Posterior cingulate gyrus (tissue), 11 donors: ENCODE measurements around the gene USB1.
A peak's percentile ranks its signal among the peaks of the same experiment; 100 is the strongest.

ENCODE experiments used
- DNase-seq, 10 donors: peaks; one replicate each; pipeline versions ENCODE4 v3.0.0 to v3.0.0-alpha.2; 2020 to 2021; ENCODE audit warnings: mixed read lengths in 3 of 10
- intact Hi-C: fragments of 100-400 bp; cut with DNase I; formaldehyde crosslinking; loops from one replicate; pipeline ENCODE4 v1.15.1; 2023

Gene USB1, protein sequence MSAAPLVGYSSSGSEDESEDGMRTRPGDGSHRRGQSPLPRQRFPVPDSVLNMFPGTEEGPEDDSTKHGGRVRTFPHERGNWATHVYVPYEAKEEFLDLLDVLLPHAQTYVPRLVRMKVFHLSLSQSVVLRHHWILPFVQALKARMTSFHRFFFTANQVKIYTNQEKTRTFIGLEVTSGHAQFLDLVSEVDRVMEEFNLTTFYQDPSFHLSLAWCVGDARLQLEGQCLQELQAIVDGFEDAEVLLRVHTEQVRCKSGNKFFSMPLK

GRCh38 chr16:58000706-58001676 lies at the start of gene USB1:
TSS of gene USB1 (plus strand) at chr16:58001407. CDS start at chr16:58001484, 77 bp downstream.
- peak; percentile 78 to 98 (median 86) for DNase-seq
- intact Hi-C loops: loop anchor here (1.0 to 5.0 kb wide), 2 partner anchors 102 to 244 kb away; no protein-coding TSS in a partner anchor

DNA sequence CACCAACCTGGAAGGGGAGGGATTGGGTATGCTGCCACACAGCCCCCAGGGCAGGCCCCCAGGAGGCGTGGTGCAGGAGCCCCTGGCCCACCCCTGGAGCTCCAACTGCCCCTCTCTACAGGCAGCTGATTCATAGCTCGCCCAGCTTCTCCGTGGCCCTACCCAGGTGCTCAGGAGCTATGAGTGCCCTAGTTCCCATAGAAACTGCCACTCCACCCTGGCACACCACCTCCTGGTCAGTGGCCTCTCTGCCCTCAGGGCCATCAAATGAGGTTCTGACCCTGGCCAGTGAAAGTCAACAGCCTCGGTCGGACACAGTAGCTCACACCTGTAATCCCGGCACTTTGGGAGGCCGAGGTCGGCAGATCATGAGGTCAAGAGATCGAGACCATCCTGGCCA lies 48.3 kb upstream of the USB1 start:
- intact Hi-C loops: no loop called here
- peak in 2 of 10 donors; percentile 69 for DNase-seq

DNA sequence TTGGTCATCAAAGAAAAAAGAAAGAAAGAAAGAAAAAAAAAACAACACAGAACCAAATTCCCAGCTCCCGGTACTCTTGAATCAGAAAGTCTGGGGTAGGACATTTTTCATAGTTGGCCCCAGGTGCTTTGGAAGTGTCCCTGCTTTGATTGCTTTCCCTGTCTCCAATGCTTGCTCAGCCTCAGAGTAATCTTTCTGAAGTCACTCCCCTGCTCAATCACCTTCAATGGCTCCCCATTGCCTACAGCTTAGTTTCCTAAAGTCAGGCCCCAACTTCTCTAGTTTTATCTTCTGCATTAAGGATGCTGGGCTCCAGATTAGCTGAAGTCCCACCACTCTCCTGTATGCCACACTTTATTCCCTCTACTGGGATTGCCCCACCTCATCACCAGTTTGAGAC lies 47.4 kb upstream of the USB1 start:
- DNase-seq: peak in 1 of 10 donors; percentile 0
- intact Hi-C loops: no loop called here

DNA sequence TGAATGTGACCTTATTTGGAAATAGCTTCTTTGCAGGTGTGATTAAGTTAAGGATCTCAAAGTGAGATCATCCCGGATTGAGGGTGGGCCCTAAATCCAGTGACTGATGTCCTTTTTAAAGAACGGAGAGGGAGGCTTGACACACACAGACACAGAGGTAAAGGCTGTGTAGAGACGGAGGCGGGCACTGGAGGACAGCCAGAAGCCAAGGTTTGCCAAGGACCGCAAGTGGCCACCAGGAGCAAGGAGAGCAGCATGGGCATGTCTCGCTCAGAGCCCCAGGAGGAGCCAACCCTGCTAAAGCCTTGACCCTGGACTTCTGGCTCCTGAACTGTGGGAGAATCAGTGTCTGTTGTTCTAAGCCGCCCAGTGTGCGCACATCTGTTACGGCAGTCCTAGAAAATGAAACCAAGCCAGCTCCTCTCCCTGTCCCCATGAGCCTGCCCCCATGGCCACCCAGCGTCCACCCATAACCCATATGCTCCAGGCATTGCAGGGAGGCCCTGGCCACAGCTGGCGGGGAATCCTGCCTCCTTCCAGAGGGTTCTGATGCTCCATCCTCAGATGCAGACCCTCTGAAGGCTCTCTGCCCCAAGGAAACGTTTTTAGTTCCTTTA lies 45.5 kb upstream of the USB1 start:
- intact Hi-C loops: no loop called here
- DNase-seq: peak in 2 of 10 donors; percentile 52 to 59

- DNase-seq: peak in 1 of 10 donors; percentile 51
- intact Hi-C loops: no loop called here
Observed at GRCh38 chr16:57956270-57956808, 44.9 kb upstream of the USB1 start.

DNA sequence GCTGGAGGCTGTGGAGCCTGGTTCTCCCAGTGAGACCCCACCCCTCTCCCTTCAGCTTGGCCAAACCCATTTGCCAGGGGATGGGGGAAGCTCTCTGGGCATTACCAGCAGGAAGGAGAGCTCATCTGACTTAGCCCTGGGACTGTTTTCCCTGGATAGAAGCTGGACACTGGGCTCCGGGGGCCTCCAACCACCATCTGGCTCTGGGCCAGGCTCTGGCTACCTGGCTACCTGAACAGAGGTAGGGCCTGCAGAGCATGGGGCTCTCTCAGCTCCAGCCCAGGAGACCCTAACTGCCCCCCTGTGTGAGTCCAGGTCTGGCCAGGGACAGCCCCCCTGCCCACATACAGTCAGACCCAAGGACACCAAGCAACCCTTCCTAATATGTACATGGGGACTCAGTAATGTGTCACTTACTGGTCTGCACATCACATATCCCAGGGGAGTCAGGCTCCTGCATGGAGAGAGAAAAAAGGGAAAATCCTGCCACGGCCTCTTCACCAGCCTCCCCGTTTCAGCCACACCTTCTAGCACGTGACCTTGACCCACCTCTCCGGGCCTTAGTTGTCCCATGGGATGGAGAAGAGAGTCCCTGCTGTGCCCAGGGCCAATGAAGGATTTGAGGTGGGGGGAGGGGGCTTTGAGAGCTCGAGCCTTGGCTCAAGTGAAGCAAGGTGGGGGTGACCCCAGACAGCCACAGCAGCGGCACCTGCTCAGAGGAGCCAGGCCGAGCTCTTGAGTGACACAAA lies 44.1 kb upstream of the USB1 start:
- intact Hi-C loops: no loop called here
- peak in 2 of 10 donors; percentile 27 to 75 for DNase-seq

GRCh38 chr16:57957673-57958392 lies 43.4 kb upstream of the USB1 start:
- intact Hi-C loops: no loop called here
- peak in 1 of 10 donors; percentile 66 for DNase-seq

GRCh38 chr16:57958544-57958943 lies 42.7 kb upstream of the USB1 start:
- intact Hi-C loops: no loop called here

DNA sequence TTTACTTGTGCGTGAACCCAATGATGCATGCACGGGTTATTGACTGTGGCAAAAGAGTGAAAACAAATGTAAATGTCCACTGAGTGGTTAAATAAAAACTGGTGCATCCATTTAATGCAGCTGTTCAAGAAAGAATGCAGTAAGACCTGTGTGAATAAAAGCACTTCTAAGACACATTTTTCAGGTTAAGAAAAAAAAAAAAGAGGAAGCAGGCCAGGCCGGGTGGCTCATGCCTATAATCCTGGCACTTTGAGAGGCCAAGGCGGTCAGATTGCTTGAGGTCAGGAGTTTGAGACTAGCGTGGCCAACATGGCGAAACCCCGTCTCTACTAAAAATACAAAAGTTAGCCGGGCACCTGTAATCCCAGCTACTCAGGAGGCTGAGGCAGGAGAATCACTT lies 42.1 kb upstream of the USB1 start:
- intact Hi-C loops: no loop called here
- DNase-seq: peak in 2 of 10 donors; percentile 3 to 9

More at GRCh38 chr16:57958544-57958943, 42.7 kb upstream of the USB1 start:
- peak in 2 of 10 donors; percentile 19 to 20 for DNase-seq

- peak in 2 of 10 donors; percentile 69 to 72 for DNase-seq
- intact Hi-C loops: no loop called here
Observed at GRCh38 chr16:57959804-57960203, 41.4 kb upstream of the USB1 start.

GRCh38 chr16:57960310-57960709 lies 40.9 kb upstream of the USB1 start:
- intact Hi-C loops: no loop called here
- peak in 2 of 10 donors; percentile 51 to 67 for DNase-seq

DNA sequence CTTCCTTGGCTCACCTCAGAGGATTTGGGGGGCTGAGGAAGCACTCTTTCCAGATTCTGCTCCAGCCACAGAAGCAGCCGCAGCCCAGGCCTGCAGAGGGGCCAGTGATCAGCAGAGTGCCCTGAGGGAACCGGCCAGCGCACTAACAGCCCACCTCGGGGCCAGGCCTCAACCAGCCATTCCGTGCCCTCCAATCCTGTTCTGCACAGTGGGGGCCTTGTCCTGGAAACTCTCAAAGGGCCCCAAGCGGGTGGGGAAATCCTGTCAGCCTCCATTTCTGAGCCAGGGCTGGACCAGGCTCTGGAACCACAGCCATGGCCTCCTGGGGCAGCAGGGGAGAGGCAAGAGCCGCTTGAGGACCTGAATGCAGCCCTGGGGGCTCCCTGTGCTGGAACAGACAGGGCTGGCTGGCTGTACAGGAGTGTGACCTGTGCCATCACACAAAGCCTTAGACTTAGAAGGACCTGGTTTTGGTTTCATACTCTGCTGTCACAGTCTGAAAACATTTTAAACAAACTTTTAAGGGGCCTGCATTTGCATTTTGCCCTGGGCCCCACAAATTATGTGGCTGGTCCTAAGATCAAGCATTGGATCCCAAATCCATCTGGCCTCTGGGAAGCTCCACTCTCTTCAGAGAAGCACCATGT lies 40.3 kb upstream of the USB1 start:
- intact Hi-C loops: no loop called here
- DNase-seq: peak in 2 of 10 donors; percentile 49 to 65

GRCh38 chr16:57961538-57961937 lies 39.7 kb upstream of the USB1 start:
- intact Hi-C loops: no loop called here
- DNase-seq: peak in 1 of 10 donors; percentile 3

DNA sequence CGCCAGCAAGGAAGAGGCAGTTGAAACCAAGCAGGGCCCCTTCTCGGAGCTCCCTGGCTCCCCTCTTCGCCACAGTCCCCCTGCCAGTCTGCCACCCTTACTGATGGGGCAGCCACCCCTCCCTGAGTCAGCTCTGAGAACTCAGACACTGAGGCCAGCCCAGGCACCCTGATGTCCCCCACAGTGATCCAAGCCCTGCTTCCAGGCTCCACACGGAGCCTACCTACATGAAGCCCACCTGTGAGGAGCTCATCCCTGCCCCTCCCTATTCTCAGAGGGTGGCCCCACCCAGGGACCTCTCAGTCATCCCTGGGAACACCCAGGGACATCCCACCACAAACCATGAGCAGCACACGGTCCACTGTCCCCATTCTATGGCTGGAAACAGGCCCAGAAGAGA lies 39.2 kb upstream of the USB1 start:
- DNase-seq: peak in 2 of 10 donors; percentile 43 to 55
- intact Hi-C loops: no loop called here

- intact Hi-C loops: no loop called here
- peak in 2 of 10 donors; percentile 55 to 67 for DNase-seq
Observed at GRCh38 chr16:57962756-57963155, 38.5 kb upstream of the USB1 start.

GRCh38 chr16:57964157-57964700 lies 37.0 kb upstream of the USB1 start:
- DNase-seq: peak in 2 of 10 donors; percentile 65 to 68
- intact Hi-C loops: no loop called here

DNA sequence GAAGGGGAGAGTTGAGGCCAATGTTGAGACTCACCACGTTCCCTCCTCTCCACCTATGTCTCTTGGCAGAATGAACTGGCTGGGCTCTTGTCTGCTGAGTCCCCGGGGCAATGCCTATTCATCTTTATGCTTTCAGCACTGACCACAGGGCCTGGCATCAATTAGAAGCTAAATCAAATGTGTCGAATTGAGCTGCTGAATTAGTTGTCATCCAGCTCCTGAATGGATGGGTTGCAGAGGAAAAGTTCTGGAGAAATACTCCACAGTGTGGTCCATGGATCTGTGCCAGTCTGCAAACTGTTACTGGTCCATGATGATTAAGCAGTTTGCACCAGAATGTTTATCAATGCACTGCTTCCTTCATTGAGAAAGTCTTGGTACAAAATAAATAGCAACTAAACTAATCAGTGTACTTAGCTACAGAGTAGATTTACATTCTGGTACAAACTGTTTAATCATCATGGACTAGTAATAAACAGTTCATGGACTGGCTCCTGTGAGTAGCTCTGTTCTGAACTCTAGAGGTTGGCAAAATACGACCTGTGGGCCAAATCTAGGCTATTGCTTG lies 34.9 kb upstream of the USB1 start:
- intact Hi-C loops: no loop called here
- peak in 1 of 10 donors; percentile 21 for DNase-seq

DNA sequence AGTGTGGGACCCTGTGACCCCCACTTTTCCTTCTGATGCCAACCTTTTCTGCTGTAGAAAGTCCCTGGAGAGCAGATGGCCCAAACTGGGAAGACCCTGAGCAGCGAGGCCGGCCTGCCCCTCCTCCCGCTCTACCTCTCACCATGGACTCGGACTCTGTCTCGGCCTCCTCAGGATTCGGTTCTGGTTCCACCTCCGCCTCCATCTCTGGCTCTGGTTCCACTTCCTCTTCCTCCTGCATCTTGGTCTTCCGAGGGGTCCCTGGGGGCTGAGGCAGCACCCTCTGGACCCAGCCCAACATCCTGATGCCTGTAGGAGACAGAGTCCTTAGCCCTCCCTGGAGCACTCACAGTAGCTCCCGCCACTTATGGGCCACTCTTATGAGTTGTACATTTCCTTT lies 34.2 kb upstream of the USB1 start:
- intact Hi-C loops: no loop called here

More for the DNA sequence above, 34.2 kb upstream of the USB1 start:
- peak in 2 of 10 donors; percentile 35 to 58 for DNase-seq
